ENCODE results near the gene KDM6B.
A peak's percentile ranks its signal among the peaks of the same experiment; 100 is the strongest.

Gene KDM6B

GRCh38 chr17:7848739-7849129, 14.7 kb downstream of the KDM6B start:
- Histone ChIP-seq H3K4ac (ENCODE audit: low read depth in 1 of 2, low read length in 2 of 2) (no peak overlapping the region), H3K4me3 (ENCODE audit: insufficient read depth in 1 of 2, low read depth in 1 of 2, low read length in 2 of 2) (no peak overlapping the region), H3K4me1 (ENCODE audit: control insufficient read depth, insufficient read depth, low read depth, low read length) (peaks cover 17% of the 10 kb centered on the region), H2BK15ac (ENCODE audit: low read depth, poor library complexity, severe bottlenecking) (no peak overlapping the region), H2AFZ (ENCODE audit: low read depth, low read length) (no peak overlapping the region), H2BK12ac (ENCODE audit: low read length in 2 of 2) (no peak overlapping the region), H2BK120ac (ENCODE audit: low read depth, low read length) (no peak overlapping the region), H3K14ac (ENCODE audit: low read length in 2 of 2) (no peak overlapping the region), H3K4me2 (ENCODE audit: low read length, poor library complexity, severe bottlenecking) (no peak overlapping the region), H3K27me3 (ENCODE audit: control insufficient read depth in 1 of 2, insufficient read depth in 1 of 2, low read length in 2 of 2) (no peaks in the 10 kb centered on the region), H3K9ac (ENCODE audit: low read length) (no peak overlapping the region), H3K79me1 (replicated peaks; ENCODE audit: low read length, poor library complexity, severe bottlenecking) (peaks cover 46% of the 10 kb centered on the region), H4K91ac (ENCODE audit: low read length) (peak overlapping the region; percentile 28), H3K36me3 (ENCODE audit: control insufficient read depth in 1 of 2, insufficient read depth in 2 of 2, low read depth in 1 of 2, low read length in 2 of 2) (peaks cover 56 to 87% of the 10 kb centered on the region in 2 experiments), H2AK5ac (ENCODE audit: low read length, severe bottlenecking) (no peak overlapping the region), H4K8ac (ENCODE audit: low read length) (no peak overlapping the region), H3K18ac (ENCODE audit: low read depth in 1 of 2, low read length in 2 of 2) (no peak overlapping the region), H3K9me3 (ENCODE audit: control insufficient read depth, low read length) (no peaks in the 10 kb centered on the region), H3K23ac (ENCODE audit: low read length in 2 of 2) (no peak overlapping the region), H2BK5ac (ENCODE audit: low read depth, low read length, poor library complexity, severe bottlenecking) (no peak overlapping the region), H3K27ac (ENCODE audit: low read length, poor library complexity, severe bottlenecking) (no peak overlapping the region)
- no peak for DNase-seq
- 97% methylated on average over 21 of the region's 21 CpGs for WGBS

- H3K79me1 ChIP-seq (replicated peaks; ENCODE audit: low read length, poor library complexity, severe bottlenecking), result peaks cover 46% of the 10 kb centered on the region
- peak overlapping the region; percentile 28 for H4K91ac ChIP-seq (ENCODE audit: low read length)
- H2BK15ac ChIP-seq (ENCODE audit: low read depth, poor library complexity, severe bottlenecking), result no peak overlapping the region
- H3K27ac ChIP-seq (ENCODE audit: low read length, poor library complexity, severe bottlenecking), result no peak overlapping the region
- DNase-seq, result no peak
- no peak overlapping the region for H3K4me3 ChIP-seq (ENCODE audit: insufficient read depth in 1 of 2, low read depth in 1 of 2, low read length in 2 of 2)
- H2AFZ ChIP-seq (ENCODE audit: low read depth, low read length), result no peak overlapping the region
- no peak overlapping the region for H3K4me2 ChIP-seq (ENCODE audit: low read length, poor library complexity, severe bottlenecking)
- no peak overlapping the region for H3K14ac ChIP-seq (ENCODE audit: low read length in 2 of 2)
- H2BK12ac ChIP-seq (ENCODE audit: low read length in 2 of 2), result no peak overlapping the region
- H3K18ac ChIP-seq (ENCODE audit: low read depth in 1 of 2, low read length in 2 of 2), result no peak overlapping the region
- no peak overlapping the region for H3K9ac ChIP-seq (ENCODE audit: low read length)
- no peaks in the 10 kb centered on the region for H3K27me3 ChIP-seq (ENCODE audit: control insufficient read depth in 1 of 2, insufficient read depth in 1 of 2, low read length in 2 of 2)
- H2BK5ac ChIP-seq (ENCODE audit: low read depth, low read length, poor library complexity, severe bottlenecking), result no peak overlapping the region
- H2BK120ac ChIP-seq (ENCODE audit: low read depth, low read length), result no peak overlapping the region
- peaks cover 19% of the 10 kb centered on the region for H3K4me1 ChIP-seq (ENCODE audit: control insufficient read depth, insufficient read depth, low read depth, low read length)
- whole genome bisulfite sequencing, result 92% methylated on average over 33 of the region's 35 CpGs
- no peak overlapping the region for H3K23ac ChIP-seq (ENCODE audit: low read length in 2 of 2)
- no peak overlapping the region for H4K8ac ChIP-seq (ENCODE audit: low read length)
- H3K9me3 ChIP-seq (ENCODE audit: control insufficient read depth, low read length), result no peaks in the 10 kb centered on the region
- peaks cover 56 to 87% of the 10 kb centered on the region in 2 experiments for H3K36me3 ChIP-seq (ENCODE audit: control insufficient read depth in 1 of 2, insufficient read depth in 2 of 2, low read depth in 1 of 2, low read length in 2 of 2)
- no peak overlapping the region for H3K4ac ChIP-seq (ENCODE audit: low read depth in 1 of 2, low read length in 2 of 2)
- no peak overlapping the region for H2AK5ac ChIP-seq (ENCODE audit: low read length, severe bottlenecking)
These were observed 15.2 kb downstream of the KDM6B start for GRCh38 chr17:7849130-7849750.

GRCh38 chr17:7849751-7850504, 15.9 kb downstream of the KDM6B start:
- Histone ChIP-seq H3K4ac (ENCODE audit: low read depth in 1 of 2, low read length in 2 of 2) (no peak overlapping the region), H3K23ac (ENCODE audit: low read length in 2 of 2) (no peak overlapping the region), H3K27me3 (ENCODE audit: control insufficient read depth in 1 of 2, insufficient read depth in 1 of 2, low read length in 2 of 2) (no peaks in the 10 kb centered on the region), H2BK5ac (ENCODE audit: low read depth, low read length, poor library complexity, severe bottlenecking) (no peak overlapping the region), H2AFZ (ENCODE audit: low read depth, low read length) (no peak overlapping the region), H3K36me3 (ENCODE audit: control insufficient read depth in 1 of 2, insufficient read depth in 2 of 2, low read depth in 1 of 2, low read length in 2 of 2) (peaks cover 56 to 86% of the 10 kb centered on the region in 2 experiments), H2BK120ac (ENCODE audit: low read depth, low read length) (no peak overlapping the region), H3K18ac (ENCODE audit: low read depth in 1 of 2, low read length in 2 of 2) (no peak overlapping the region), H3K27ac (ENCODE audit: low read length, poor library complexity, severe bottlenecking) (no peak overlapping the region), H3K4me3 (ENCODE audit: insufficient read depth in 1 of 2, low read depth in 1 of 2, low read length in 2 of 2) (no peak overlapping the region), H3K4me1 (ENCODE audit: control insufficient read depth, insufficient read depth, low read depth, low read length) (peaks cover 24% of the 10 kb centered on the region), H2BK15ac (ENCODE audit: low read depth, poor library complexity, severe bottlenecking) (no peak overlapping the region), H4K91ac (ENCODE audit: low read length) (no peak overlapping the region), H2AK5ac (ENCODE audit: low read length, severe bottlenecking) (no peak overlapping the region), H3K14ac (ENCODE audit: low read length in 2 of 2) (no peak overlapping the region), H3K9me3 (ENCODE audit: control insufficient read depth, low read length) (no peaks in the 10 kb centered on the region), H4K8ac (ENCODE audit: low read length) (no peak overlapping the region), H3K9ac (ENCODE audit: low read length) (no peak overlapping the region), H2BK12ac (ENCODE audit: low read length in 2 of 2) (no peak overlapping the region), H3K4me2 (ENCODE audit: low read length, poor library complexity, severe bottlenecking) (no peak overlapping the region), H3K79me1 (replicated peaks; ENCODE audit: low read length, poor library complexity, severe bottlenecking) (peaks cover 46% of the 10 kb centered on the region)
- WGBS, result 95% methylated on average over 12 of the region's 12 CpGs
- no peak for DNase-seq

GRCh38 chr17:7850701-7851437, 16.9 kb downstream of the KDM6B start:
- H3K79me1 ChIP-seq (replicated peaks; ENCODE audit: low read length, poor library complexity, severe bottlenecking), result peaks cover 47% of the 10 kb centered on the region
- H3K4ac ChIP-seq (ENCODE audit: low read depth in 1 of 2, low read length in 2 of 2), result no peak overlapping the region
- no peak overlapping the region for H3K9ac ChIP-seq (ENCODE audit: low read length)
- no peak overlapping the region for H3K4me2 ChIP-seq (ENCODE audit: low read length, poor library complexity, severe bottlenecking)
- H2BK12ac ChIP-seq (ENCODE audit: low read length in 2 of 2), result no peak overlapping the region
- WGBS, result 91% methylated on average over 15 of the region's 17 CpGs
- no peaks in the 10 kb centered on the region for H3K9me3 ChIP-seq (ENCODE audit: control insufficient read depth, low read length)
- no peak overlapping the region for H2AK5ac ChIP-seq (ENCODE audit: low read length, severe bottlenecking)
- peaks cover 26% of the 10 kb centered on the region for H3K4me1 ChIP-seq (ENCODE audit: control insufficient read depth, insufficient read depth, low read depth, low read length)
- no peak overlapping the region for H3K23ac ChIP-seq (ENCODE audit: low read length in 2 of 2)
- DNase-seq, result no peak
- H4K8ac ChIP-seq (ENCODE audit: low read length), result no peak overlapping the region
- H3K18ac ChIP-seq (ENCODE audit: low read depth in 1 of 2, low read length in 2 of 2), result no peak overlapping the region
- H3K27me3 ChIP-seq (ENCODE audit: control insufficient read depth in 1 of 2, insufficient read depth in 1 of 2, low read length in 2 of 2), result no peaks in the 10 kb centered on the region
- H3K27ac ChIP-seq (ENCODE audit: low read length, poor library complexity, severe bottlenecking), result no peak overlapping the region
- H2BK5ac ChIP-seq (ENCODE audit: low read depth, low read length, poor library complexity, severe bottlenecking), result no peak overlapping the region
- no peak overlapping the region for H3K4me3 ChIP-seq (ENCODE audit: insufficient read depth in 1 of 2, low read depth in 1 of 2, low read length in 2 of 2)
- H2BK15ac ChIP-seq (ENCODE audit: low read depth, poor library complexity, severe bottlenecking), result no peak overlapping the region
- no peak overlapping the region for H2AFZ ChIP-seq (ENCODE audit: low read depth, low read length)
- no peak overlapping the region for H4K91ac ChIP-seq (ENCODE audit: low read length)
- no peak overlapping the region for H2BK120ac ChIP-seq (ENCODE audit: low read depth, low read length)
- H3K36me3 ChIP-seq (ENCODE audit: control insufficient read depth in 1 of 2, insufficient read depth in 2 of 2, low read depth in 1 of 2, low read length in 2 of 2), result peaks cover 53 to 83% of the 10 kb centered on the region in 2 experiments
- no peak overlapping the region for H3K14ac ChIP-seq (ENCODE audit: low read length in 2 of 2)

Data from mesenchymal stem cell (in vitro differentiated cells and primary cell).